ELR (cell line): Measurements from ENCODE around the gene HEBP2.
"Not testable (repeated sequence)": the region's sequence is repeated elsewhere in the genome, so short reads cannot be mapped to it uniquely, and the experiment has no call there.

Experiments
- DNase-seq: peaks from one replicate; pipeline ENCODE4 v3.0.0-alpha.2; 2015; ENCODE audit warnings: low read depth

HEBP2 gene, protein sequence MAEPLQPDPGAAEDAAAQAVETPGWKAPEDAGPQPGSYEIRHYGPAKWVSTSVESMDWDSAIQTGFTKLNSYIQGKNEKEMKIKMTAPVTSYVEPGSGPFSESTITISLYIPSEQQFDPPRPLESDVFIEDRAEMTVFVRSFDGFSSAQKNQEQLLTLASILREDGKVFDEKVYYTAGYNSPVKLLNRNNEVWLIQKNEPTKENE

DNA sequence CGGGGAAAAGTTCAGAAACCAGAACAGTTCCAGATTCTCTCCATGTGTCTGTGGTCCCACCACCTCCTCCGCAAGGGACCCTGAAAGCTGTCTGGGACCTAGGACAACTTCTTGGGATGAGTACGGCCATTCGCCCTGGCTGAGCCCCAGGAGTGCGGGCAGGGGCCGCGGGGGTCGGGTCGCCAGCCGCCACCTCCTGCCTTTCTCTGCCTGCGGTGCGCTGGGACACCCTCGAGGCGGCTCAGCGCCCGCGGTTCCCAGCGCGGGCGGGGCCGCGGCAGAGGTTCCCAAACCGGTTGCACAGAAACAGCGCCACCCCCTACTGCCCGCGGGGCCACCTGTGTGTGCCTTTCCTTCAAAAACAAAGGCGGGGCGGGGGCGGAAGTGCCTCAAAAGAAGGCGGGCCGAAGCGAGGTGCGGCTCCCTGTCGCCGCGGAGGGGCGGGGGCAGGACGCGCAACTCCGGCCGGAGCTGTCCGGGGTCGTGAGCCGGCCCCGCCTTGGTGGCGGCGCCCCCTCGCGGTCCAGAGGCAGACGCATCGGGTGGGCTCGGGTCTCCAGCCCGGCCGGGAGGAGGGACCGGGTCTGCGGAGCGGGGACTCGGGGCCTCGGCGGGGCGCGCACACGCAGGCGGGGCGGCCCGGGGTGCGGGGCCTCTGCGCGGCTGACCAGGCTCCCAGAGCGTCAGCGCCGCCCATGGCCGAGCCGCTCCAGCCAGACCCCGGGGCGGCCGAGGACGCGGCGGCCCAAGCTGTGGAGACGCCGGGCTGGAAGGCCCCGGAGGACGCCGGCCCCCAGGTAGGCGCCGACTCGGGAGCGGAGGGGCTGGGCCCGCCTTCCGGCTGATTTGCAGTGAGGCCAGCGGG lies at the start of gene HEBP2:
HEBP2 (plus strand) TSS at position 423 of the 865 bp plus-strand sequence; CDS start at position 696, 273 bp downstream.
- DNase-seq = peak; percentile 87

DNA sequence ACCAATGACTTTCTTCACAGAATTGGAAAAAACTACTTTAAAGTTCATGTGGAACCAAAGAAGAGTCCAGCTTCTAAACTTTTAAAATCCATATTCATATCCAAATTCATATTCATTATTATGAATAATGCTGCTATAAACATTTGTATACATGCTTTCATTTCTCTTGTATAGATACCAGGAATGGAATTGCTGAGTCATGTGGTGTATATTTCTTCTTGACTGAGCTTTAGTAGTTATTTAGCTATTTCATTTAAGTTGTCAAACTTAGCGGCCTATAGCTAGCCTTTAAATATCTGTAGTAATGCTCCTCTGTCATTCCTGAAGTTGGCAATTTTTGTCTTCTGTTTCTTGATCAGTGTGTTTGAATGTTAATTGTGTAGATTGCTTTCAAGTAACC lies 46.1 kb upstream of the HEBP2 start:
- DNase-seq = no peak

DNA sequence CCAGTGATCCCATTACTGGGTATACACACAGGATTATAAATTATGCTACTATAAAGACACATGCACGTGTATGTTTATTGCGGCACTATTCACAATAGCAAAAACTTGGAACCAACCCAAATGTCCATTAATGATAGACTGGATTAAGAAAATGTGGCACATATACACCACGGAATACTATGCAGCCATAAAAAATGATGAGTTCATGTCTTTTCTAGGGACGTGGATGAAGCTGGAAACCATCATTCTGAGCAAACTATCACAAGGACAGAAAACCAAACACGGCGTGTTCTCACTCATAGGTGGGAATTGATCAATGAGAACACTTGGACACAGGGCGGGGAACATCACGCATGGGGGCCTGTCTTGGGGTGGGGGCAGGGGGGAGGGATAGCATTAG lies 35.3 kb upstream of the HEBP2 start:
- not testable (repeated sequence) for DNase-seq

DNA sequence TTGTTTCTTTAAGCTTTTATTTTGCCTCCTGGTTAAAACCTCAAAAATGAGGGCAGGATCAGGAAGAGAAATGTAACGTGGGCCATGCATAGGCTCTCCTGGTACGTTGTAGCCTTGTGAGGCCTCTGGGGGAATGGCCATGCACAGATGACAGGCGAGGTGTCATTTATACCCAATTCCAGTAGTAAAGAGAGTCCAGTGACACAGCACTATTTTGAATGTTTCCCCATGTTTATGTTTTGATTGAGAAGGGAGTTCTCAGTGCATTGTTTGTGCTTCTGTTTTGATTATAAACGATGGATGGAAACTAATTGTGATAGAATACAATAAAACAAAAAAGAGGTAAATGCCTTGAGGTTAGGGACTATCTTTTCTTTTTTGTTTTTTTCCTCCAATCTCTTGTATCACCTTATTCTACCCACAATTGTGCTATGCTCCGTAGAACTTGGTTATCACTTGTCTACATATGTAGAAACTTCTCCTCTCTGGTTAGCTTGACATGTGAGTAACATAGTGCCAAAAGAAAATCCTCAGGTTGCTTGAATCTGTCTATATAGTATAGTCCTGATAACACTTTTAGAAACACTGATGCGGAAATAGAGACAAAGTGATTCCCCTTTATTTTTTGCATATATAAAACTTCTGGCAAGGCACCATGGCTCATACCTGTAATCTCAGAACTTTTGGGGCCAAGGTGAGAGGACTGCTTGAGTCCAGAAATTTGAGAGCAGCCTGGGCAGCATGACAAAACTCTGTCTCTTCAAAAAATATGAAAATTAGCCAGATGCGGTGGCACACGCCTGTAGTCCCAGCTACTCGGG lies 33.2 kb upstream of the HEBP2 start:
- DNase-seq = no peak

DNA sequence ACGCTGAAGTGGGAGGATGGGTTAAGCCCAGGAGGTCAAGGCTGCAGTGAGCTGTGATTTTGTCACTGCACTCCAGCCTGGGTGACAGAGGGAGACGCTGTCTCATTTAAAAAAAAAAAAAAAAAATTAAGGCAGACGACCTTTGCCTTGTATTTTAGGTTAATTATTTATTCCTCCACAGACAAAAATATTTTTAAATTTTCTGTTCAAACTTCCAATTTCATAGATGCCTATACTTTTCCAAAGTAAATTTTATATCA lies 32.6 kb upstream of the HEBP2 start:
- no peak for DNase-seq

DNA sequence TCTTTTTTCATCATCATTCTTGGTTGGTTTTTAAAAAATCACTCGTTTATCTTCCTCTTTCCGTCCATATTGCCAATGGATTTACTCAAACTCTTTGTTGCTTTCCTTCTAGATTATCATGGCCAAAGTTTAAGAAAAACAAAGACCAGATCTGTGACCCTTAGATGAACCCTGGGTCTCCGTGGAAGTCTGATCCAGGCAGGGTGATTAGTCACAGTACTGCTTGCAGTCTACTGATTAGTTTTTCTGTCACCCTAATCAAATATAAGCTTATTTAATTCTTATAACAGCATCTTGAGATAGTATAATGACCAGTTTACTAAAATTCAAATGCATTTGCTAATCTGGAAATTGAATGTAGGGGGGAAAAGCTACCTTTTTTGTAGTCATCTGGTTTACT lies 32.3 kb upstream of the HEBP2 start:
- DNase-seq = peak; percentile 28

DNA sequence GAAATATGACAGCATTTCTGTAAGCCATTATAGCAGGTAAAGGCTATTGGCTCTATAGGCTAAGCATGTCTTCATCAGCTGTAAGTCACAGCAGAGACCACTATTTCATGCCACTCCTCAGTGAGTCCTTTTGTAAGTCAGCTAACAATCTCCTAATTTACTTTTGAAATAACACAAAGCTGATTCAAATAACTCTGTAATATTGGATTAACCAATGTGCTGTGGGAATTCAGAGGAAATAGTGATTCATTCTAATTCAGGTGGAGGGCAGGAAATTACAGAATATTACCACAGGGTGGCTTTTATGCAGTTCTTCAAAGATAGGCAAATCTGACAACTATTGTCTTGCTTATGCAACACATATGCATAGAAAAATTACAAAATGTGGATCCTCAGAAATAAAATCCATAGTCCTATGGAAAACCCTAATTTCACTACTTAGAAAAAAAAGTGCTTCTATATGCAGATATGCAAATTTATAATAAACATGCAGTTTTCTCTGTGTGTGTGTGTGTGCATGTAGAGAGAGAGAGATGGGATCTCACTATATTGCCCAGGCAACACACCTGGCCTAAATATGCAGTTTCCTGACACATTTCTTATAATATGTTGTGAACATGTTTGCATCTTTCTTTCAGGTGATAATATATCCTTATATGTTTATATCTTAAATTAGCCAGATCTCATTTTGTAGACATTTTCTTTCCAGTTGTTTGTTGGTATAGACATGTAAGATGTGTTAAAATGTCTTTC lies 31.1 kb upstream of the HEBP2 start:
- peak; percentile 47 for DNase-seq

DNA sequence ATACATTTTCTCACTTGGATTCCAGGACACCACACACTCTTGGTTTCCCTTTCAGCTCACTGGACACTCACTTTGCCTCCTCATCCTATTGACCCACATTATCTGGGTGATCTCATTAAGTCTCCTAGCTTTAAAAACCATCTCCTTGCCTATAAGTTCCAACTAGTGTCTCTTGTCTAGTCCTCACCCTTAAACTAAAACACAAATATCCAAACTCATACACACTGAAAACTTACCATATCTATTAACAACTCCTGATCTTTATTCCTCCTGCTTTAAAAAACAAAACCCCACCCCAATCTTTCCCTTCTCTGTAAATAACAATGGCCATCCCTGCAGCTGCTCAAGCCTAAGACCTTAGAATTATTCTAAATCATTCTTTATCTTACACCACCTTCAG lies 29.8 kb upstream of the HEBP2 start:
- DNase-seq = no peak

DNA sequence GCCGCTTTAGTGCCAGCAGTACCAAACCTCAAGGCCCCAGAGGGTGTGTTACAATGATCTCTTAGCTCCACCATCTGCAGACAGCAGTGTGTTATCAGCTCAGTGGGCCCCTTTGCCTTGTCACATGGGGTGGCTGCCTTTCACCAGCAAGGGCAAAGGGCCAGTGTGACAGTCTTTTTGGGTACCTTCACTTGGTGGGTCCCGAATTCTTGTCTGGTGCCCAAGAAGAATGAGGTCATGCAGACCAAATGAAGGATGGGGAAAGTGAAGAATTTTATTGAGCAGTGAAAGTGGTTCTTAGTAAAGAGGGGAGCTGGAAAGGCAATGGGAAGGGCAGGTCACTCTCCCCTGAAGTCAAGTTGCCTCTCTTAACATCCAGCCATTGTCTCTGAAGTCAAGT lies 29.2 kb upstream of the HEBP2 start:
- DNase-seq = no peak

DNA sequence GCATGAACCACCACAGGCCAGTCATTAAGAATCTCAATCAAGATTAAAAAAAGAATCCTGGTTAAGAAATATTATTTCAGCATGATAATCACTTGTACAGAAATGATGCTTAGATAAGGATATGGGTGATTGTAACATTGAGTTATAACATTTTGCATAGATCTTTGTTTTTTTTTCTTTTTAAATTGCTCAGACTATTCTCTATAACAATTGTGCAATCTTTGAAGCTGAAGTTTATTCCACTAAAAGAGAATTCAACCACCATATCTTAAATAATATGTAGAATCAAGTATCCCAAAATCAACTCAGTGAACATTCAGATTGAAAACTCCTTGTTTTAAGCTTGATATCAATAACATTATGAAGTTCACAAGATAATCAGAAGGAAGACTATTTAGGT lies 27.0 kb upstream of the HEBP2 start:
- no peak for DNase-seq

DNA sequence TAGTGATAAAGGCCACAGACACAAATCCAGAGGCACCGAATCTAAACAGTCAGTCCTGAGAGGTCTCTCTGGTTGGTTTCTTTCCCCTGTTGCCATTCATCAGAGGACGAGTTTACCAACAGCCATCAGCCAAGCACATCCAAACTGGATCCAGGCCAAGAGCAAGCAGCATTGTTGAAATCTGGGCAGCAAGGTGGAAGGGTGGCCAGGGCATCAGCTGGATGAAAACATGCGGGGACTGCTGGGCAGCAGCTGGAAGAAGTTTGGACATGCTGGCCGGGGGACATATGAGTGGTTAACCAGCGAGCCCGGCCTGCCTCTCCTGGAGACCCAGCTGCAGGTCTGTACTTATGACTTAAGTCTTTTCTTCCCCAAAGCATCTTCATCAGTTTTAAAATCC lies 26.2 kb upstream of the HEBP2 start, which contains the start of gene SMIM28:
SMIM28 (plus strand) TSS at position 62 of the 400 bp plus-strand sequence; CDS start at position 230, 168 bp downstream.
- no peak for DNase-seq

DNA sequence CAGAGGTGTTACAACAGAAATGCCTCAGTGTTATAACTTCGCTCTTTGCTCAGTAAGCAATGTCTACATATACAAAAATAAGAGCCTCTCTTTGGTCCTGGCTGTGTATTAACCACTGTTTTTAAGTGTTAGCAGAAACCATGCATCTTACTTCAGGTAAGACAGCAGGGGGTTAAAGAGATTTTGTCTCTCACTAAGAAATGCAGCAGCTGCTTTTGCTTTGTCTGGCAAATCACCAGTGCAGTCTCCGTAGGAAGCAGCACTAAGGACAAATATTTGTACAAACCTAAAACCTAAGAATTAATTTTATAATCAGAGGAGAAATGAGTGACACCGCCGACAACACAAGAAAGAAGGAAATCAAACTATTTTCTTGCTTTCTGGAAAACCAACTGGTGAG lies 25.6 kb upstream of the HEBP2 start:
- DNase-seq = no peak

DNA sequence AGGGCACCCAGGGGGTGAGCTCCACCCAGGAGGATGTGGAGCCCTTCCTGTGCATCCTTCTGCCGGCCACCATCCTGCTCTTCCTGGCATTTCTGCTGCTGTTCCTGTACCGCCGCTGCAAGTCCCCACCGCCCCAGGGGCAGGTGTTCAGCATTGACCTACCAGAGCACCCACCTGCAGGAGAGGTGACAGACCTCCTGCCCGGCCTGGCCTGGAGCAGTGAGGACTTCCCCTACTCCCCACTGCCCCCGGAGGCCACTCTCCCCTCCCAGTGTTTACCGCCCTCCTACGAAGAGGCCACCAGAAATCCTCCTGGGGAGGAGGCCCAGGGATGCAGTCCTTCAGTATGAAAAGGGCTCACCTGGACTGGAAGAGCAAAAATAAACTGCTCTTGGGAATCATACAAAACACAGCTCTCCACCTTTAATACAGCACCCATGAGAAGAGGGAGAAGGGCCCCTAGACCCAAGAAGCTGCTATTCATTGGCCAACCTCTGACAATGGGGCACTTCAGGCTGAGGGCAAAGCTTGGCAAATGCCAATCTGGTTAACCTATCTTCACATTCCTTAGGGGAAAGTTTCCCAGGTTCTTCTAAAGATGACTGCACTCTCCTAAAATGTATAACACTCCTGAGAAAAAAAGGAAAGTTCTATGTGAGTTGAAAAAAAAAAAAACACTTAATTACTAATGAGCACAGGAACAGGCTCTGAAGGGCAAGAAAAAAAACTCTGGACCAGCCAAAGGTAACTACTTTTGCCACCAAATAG lies 21.3 kb upstream of the HEBP2 start:
- no peak for DNase-seq

DNA sequence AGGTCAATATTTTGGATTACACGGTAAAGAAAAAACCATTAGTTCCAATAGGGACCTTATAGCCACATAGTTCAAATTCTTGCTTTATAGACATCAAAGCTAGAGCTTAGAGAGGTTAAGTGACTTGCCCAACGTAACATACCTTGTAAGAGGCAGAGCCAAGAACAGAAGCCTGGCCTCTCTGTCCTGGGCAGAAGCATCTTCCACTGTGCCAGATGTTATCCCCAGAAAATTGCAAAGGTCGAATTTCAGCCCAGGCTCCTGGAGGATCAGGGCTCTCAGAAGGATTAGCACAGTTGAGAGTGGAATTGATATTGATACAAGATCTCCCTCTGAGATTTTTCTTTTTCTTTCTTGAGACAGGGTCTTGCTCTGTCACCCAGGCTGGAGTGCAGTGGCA lies 20.2 kb upstream of the HEBP2 start:
- no peak for DNase-seq

DNA sequence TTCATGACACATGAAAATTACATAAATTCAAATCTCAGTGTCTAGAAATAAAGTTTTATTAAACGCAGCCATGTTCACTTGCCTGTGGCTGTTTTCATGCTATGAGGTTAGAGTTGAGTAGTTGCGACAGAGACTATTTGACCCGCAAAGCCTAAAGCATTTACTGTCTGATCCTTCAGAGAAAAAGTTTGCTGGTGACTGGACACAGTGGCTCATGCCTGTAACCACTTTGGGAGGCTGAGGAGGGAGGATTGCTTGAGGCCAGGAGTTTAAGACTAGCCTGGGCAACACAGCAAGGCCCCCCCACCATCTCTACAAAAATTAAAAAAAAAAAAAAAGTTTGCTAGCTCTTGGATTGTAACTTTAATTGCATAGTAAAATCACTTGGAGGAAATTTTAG lies 17.1 kb upstream of the HEBP2 start:
- no peak for DNase-seq

DNA sequence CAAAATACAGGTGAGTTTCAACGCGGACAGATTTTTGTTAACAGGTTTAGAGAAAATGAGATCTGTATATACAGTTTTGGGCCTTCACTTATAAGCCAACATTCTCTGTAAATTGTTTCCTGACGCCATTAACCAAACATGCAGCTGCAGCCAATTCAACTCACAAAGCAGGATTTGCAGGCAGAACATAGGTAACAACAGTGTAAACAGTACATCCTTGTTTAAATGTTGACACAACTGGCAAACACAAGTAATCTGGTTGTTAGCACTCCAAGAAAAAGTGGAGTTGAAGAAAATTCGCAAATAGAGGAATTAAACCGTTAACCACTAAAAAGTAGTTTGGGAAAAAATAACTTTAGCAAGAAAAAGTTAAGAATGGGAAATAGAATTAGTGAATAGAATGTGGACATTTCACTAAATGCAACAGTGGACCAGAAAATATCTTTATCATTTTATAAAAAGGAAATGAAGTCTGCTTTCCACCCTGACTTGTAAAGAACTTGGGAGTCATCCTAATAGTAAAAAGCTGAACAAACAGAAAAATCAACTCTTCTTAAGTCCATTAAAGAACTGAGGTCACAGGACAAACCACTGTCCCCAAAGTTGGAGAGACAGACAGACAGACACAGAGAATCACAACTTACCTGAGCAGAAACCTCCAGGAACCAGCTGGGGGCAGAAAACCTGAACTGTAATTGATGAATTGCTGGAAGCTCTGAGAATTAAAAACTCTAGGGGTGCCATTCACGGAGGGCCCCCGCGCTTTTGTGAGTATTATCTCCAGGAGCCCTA lies 16.2 kb upstream of the HEBP2 start:
- no peak for DNase-seq

DNA sequence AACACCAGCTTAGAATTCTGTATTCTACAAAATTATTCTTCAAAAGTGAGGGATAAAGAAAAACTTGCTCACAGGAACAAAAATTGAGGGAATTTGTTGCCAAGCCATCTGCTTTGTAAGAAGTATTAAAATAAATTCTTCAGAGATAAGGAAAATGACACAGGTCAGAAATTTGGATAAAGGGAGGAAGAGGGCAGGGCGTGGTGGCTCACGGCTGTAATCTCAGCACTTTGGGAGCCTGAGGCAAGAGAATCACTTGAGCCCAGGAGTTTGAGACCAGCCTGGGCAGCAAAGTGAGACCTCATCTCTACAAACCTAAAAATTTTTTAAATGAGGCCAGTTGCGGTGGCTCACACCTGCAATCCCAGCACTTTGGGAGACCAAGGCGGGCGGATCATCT lies 14.5 kb upstream of the HEBP2 start:
- DNase-seq = no peak

DNA sequence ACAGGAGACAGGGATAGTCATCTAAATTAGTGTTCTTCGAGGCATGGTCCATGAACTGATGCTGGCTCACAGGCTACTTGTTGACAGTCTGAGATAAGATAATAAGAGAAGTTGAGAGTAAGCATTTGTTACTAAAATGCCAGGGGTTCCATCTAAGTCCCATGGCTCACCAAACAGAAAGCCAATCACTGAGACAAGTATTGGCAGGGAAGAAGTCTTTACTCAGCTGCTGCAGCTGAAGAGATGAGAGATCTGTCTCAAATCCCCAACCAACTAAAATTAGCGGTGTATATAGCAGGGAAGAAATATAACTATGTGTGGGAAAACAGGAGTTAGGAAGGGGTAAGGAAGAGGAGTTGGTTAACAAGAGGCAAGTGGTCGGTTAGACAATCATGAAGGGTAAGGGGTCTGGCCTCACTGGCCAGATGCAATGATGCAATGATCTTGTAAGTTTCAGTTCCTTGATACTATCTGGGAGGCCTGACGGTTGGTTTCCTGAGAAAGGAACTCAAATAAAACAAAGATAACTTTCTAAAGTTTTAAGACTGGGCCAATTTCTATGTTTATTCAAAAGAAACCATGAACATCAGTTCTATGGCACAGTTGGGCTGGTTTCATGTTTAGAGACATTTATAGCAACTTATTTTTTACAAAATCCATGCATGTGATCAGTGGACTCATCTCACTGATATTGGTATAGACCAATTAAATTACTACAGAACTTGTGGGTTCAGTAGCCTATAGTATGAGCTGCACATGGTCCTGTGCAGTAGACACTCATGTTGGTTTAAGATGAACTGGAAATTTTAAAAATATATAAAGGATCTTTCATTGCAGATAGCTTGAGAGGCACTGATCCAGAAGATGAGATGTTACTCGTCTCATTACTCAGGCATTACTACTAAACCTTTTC lies 9.9 kb upstream of the HEBP2 start:
- no peak for DNase-seq

DNA sequence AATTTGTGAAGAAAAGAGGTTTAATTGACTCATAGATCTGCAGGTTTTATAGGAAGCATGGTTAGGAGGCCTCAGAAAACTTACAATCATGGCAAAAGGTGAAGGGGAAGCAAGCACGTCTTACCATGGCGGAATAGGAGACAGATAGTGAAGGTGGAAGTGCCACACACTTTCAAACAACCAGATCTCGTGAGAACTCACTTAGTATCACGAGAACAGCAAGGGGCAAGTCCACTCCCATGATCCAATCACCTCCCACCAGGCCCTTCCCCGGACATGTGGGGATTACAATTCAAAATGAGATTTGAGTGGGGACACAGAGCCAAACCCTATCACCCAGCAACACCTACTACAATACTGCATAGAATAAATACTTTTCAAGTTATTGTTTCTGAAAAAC lies 7.3 kb upstream of the HEBP2 start:
- no peak for DNase-seq
